Ovary (tissue), 9 donors: ENCODE measurements around the gene ANKRD33. TPM values are rescaled to one million over a fixed set of nuclear protein-coding genes. Genes with fewer than 3 reads are reported as not detected.
A peak's percentile ranks its signal among the peaks of the same experiment; 100 is the strongest.
"Not testable (repeated sequence)": the region's sequence is repeated elsewhere in the genome, so short reads cannot be mapped to it uniquely, and the experiment has no call there.

Source experiments
- DNase-seq, 5 donors: peaks; one replicate each; pipeline ENCODE4 v3.0.0-alpha.2; 2019 to 2020
- H3K27ac ChIP-seq, 2 donors: fragments of 200-600 bp; one replicate each; pipeline versions ENCODE4 v1.5.1 to v1.8.0; 2019 to 2022
- H3K27me3 ChIP-seq: fragments of 200-600 bp; one replicate; pipeline ENCODE4 v1.8.0; 2022
- H3K36me3 ChIP-seq: fragments of 200-600 bp; sonication (generic); one replicate; pipeline ENCODE4 v1.5.1; 2019
- H3K4me1 ChIP-seq: one replicate; pipeline ENCODE4 v1.8.1; 2013; ENCODE audit warnings: mild to moderate bottlenecking, moderate library complexity; ENCODE audit not compliant: insufficient read depth
- H3K4me3 ChIP-seq: fragments of 200-600 bp; sonication (generic); one replicate; pipeline ENCODE4 v1.5.1; 2017
- H3K9me3 ChIP-seq, 2 donors: fragments of 200-600 bp in 1 of 2; sonication (generic) in 1 of 2; one replicate each; pipeline versions ENCODE4 v1.5.1 to v1.8.1; 2013 to 2019; ENCODE audit warnings: mild to moderate bottlenecking in 1 of 2, moderate library complexity in 1 of 2
- CTCF ChIP-seq, 3 donors: fragments of 450-650 bp in 2 of 3; fragments of 200-600 bp in 1 of 3; IDR thresholded peaks; one replicate each; pipeline versions ENCODE4 v1.5.1 to v1.8.0; 2016 to 2022; ENCODE audit warnings: antibody characterized with exemption in 3 of 3, mild to moderate bottlenecking in 1 of 3
- EP300 ChIP-seq: sonication (generic); formaldehyde crosslinking; IDR thresholded peaks from one replicate; pipeline ENCODE4 v1.6.1; 2017; ENCODE audit warnings: antibody characterized with exemption
- POLR2A ChIP-seq: fragments of 450-650 bp; IDR thresholded peaks from one replicate; pipeline ENCODE4 v1.6.1; 2017; ENCODE audit warnings: antibody characterized with exemption, mild to moderate bottlenecking, moderate library complexity
- WGBS, 3 donors: extraction: QIAGEN DNeasy Blood & Tissue Kit in 1 of 3; methylation state at CpG; one replicate each; pipeline versions ENCODE4 v1.1.5 to v1.1.7; 2013 to 2017; 5-methylcytosine and 5-hydroxymethylcytosine counted together
- intact Hi-C, 4 donors: fragments of 100-400 bp; cut with DNase I; formaldehyde crosslinking; loops; one replicate each; pipeline versions ENCODE4 v1.11.0 to v1.15.1; 2022 to 2023
- polyA plus RNA-seq, 2 donors: library from polyadenylated mRNA; stranded (reverse); fragments of 200-250 nt in 1 of 2; fragments of 350-450 nt in 1 of 2; fragmentation: Illumina TruSeq in 1 of 2; extraction: RNeasy Lipid Tissue Mini Kit (QIAGEN cat#74804) in 1 of 2; gene quantifications; one replicate each; pipeline ENCODE4 v1.2.3, GENCODE V29; 2013 to 2014
- total RNA-seq, 7 donors: library from RNA; depleted of rRNA in 2 of 7; stranded (reverse); fragments of >200 nt in 2 of 7; fragmentation: NEBNext Ultra II Directional in 3 of 7; extraction: Animal tissue kit (Norgen Biotek cat#: 25700) in 3 of 7; gene quantifications; one replicate each; pipeline versions ENCODE4 v1.1.0 to v1.2.4, GENCODE V29; 2016 to 2023
- donor health status: DM: no; HTN: no; CAD: no; lungs with moderate emphysema.
- donor health status: DM: no; HTN: no; CAD: no.
- donor health status: Bipolar disorder and iron deficiency.
- donor health status: DM: yes; HTN: yes; CAD: no.
- donor health status: DM: no; HTN: no; CAD: no.
- donor health status: DM: yes; HTN: yes; CAD: no.

The ANKRD33 gene
- total and polyA plus RNA-seq, 9 donors = not detected

- Histone ChIP-seq H3K4me1 (no peaks in the 10 kb centered on the region), H3K9me3 (no peaks in the 10 kb centered on the region), H3K36me3 (no peaks in the 10 kb centered on the region), H3K4me3 (no peak overlapping the region), H3K27ac (no peak overlapping the region), H3K27me3 (no peaks in the 10 kb centered on the region)
- DNase-seq = no peak
- intact Hi-C loops = no loop called here
- 80 to 88% (median 84%) methylated on average over 11 of the region's 11 CpGs for WGBS, 3 donors
- TF ChIP-seq POLR2A (no peak), EP300 (no peak), CTCF (IDR thresholded peaks at IDR 0.05) (no peak)
Observed at GRCh38 chr12:51884676-51885229, 3.1 kb upstream of the ANKRD33 start.

- H3K27ac ChIP-seq, H3K9me3 ChIP-seq, DNase-seq, intact Hi-C loops, H3K4me3 ChIP-seq, H3K4me1 ChIP-seq, H3K36me3 ChIP-seq, H3K27me3 ChIP-seq: not testable (repeated sequence)
- 85 to 89% (median 89%) methylated on average over 10 of the region's 10 CpGs for WGBS, 3 donors
Observed at GRCh38 chr12:51885294-51886020, 2.4 kb upstream of the ANKRD33 start.

GRCh38 chr12:51886021-51886710 is 1.7 kb upstream of the ANKRD33 start:
- Histone ChIP-seq H3K9me3 (no peaks in the 10 kb centered on the region), H3K27ac (no peak overlapping the region), H3K4me3 (no peak overlapping the region), H3K27me3 (no peaks in the 10 kb centered on the region), H3K4me1 (no peaks in the 10 kb centered on the region), H3K36me3 (no peaks in the 10 kb centered on the region)
- DNase-seq = peak in 1 of 5 donors; percentile 58
- 52 to 59% (median 54%) methylated on average over 10 of the region's 10 CpGs for WGBS, 3 donors
- TF ChIP-seq POLR2A (no peak), EP300 (peak; percentile 86), CTCF (IDR thresholded peaks at IDR 0.05) (no peak)
- intact Hi-C loops = no loop called here

GRCh38 chr12:51888316-51889215 is 663 bp downstream of the ANKRD33 start:
- no peak for TF ChIP-seq POLR2A
- no peak for TF ChIP-seq EP300
- TF ChIP-seq CTCF (IDR thresholded peaks at IDR 0.05) = no peak
- DNase-seq = no peak
- H3K9me3 ChIP-seq = no peaks in the 10 kb centered on the region
- intact Hi-C loops = no loop called here
- no peaks in the 10 kb centered on the region for H3K36me3 ChIP-seq
- no peak overlapping the region for H3K27ac ChIP-seq
- H3K27me3 ChIP-seq = no peaks in the 10 kb centered on the region
- 69 to 74% (median 73%) methylated on average over 15 of the region's 15 CpGs for WGBS, 3 donors
- no peaks in the 10 kb centered on the region for H3K4me1 ChIP-seq
- no peak overlapping the region for H3K4me3 ChIP-seq
